K562 (cell line): ENCODE measurements around the gene PDE3A. TPM values are rescaled to one million over a fixed set of nuclear protein-coding genes. Genes with fewer than 3 reads are reported as not detected.

ENCODE experiments used
- RFX1 ChIP-seq: fragments of 450-650 bp; IDR thresholded peaks from 2 replicates; pipeline ENCODE4 v1.6.1; 2016; ENCODE audit warnings: mild to moderate bottlenecking, moderate library complexity
- TAF9B ChIP-seq: fragments of 450-650 bp; IDR thresholded peaks from 2 replicates; pipeline ENCODE4 v1.6.1; 2018; ENCODE audit warnings: mild to moderate bottlenecking; ENCODE audit not compliant: partially characterized antibody
- polyA plus RNA-seq, 8 experiments: library from polyadenylated mRNA; depleted of rRNA in 4 of 8; stranded (reverse) in 5 of 8; unstranded in 3 of 8; fragments of >200 nt; fragmentation: Nextera tagmentation in 2 of 8; fragmentation: Illumina TruSeq in 1 of 8; extraction: Ambion mirVana in 2 of 8; extraction: Trizol in 1 of 8; gene quantifications; 2 replicates each; pipeline versions ENCODE4 v1.2.1 to v1.2.3, GENCODE V29; 2011 to 2014; ENCODE audit warnings: inconsistent platforms in 1 of 8, missing spikeins in 1 of 8
- total RNA-seq, 7 experiments: library from RNA; depleted of rRNA in 6 of 7; stranded (reverse); fragments of >200 nt in 6 of 7; fragmentation: Illumina TruSeq in 2 of 7; extraction: Trizol in 2 of 7; gene quantifications; 2 replicates each; pipeline versions ENCODE4 v1.2.1 to v1.2.3, GENCODE V29; 2011 to 2021; ENCODE audit warnings: low replicate concordance in 1 of 7
- TF ChIP-seq, protein P1 (sequence below), 2 experiments: fragments of 450-650 bp; IDR thresholded peaks; 2 replicates each; pipeline ENCODE4 v1.6.1; 2016; ENCODE audit warnings: mild to moderate bottlenecking in 2 of 2, borderline replicate concordance in 1 of 2, low read depth in 1 of 2, moderate library complexity in 1 of 2

Gene PDE3A
- total and polyA plus RNA-seq, 9 of the 15 experiments (the other 6 are each of a cell fraction or from before 2014, with no cell fraction given), result 0.02 TPM; not detected in 8

- TF ChIP-seq, protein P1, sequence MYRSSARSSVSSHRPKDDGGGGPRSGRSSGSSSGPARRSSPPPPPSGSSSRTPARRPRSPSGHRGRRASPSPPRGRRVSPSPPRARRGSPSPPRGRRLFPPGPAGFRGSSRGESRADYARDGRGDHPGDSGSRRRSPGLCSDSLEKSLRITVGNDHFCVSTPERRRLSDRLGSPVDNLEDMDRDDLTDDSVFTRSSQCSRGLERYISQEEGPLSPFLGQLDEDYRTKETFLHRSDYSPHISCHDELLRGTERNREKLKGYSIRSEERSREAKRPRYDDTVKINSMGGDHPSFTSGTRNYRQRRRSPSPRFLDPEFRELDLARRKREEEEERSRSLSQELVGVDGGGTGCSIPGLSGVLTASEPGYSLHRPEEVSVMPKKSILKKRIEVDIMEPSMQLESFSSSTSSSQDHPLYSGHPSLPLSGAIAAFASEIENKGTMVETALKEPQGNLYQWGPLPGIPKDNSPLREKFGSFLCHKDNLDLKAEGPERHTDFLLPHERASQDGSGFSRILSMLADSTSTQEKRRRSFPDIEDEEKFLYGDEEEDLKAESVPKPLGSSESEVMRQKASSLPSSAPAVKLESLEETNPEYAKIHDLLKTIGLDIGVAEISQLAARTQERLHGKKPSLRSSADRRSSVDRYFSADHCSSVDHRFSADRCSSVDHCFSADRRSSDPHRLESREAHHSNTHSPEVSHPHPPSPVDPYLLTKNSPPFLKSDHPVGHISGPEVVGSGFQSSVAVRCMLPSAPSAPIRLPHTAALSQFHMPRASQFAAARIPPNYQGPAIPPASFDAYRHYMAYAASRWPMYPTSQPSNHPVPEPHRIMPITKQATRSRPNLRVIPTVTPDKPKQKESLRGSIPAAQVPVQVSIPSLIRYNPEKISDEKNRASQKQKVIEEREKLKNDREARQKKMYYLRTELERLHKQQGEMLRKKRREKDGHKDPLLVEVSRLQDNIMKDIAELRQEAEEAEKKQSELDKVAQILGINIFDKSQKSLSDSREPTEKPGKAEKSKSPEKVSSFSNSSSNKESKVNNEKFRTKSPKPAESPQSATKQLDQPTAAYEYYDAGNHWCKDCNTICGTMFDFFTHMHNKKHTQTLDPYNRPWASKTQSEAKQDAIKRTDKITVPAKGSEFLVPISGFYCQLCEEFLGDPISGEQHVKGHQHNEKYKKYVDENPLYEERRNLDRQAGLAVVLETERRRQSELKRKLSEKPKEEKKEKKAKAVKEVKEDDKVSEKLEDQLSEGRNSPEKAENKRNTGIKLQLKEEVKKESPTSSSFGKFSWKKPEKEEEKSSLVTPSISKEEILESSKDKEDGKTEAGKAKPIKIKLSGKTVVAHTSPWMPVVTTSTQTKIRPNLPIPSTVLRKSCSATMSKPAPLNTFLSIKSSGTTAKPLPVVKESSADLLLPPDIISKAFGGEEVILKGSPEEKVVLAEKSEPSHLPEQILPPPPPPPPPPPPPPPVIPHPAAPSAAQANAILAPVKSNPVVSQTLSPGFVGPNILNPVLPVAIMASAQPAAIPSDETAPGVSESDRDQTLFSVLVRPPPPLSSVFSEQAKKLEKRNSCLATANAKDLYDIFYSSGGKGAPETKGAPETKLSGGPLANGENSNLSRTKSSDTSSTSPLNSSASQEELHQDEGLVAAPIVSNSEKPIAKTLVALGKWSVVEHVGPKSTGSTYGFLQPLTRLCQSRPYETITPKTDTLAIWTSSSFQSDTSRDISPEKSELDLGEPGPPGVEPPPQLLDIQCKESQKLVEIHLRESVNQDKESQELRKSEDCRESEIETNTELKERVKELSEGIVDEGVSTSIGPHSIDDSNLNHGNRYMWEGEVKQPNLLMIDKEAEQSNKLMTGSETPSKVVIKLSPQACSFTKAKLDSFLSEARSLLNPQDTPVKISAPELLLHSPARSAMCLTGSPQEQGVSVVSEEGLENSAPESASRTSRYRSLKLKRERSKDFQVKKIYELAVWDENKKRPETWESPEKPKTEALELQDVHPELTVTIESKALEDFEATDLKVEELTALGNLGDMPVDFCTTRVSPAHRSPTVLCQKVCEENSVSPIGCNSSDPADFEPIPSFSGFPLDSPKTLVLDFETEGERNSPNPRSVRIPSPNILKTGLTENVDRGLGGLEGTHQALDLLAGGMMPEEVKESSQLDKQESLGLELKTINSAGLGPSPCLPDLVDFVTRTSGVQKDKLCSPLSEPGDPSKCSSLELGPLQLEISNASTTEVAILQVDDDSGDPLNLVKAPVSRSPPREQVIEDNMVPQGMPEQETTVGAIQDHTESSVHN (IDR thresholded peaks at IDR 0.05; ENCODE audit: borderline replicate concordance in 1 of 2, low read depth in 1 of 2), result no peak
- TF ChIP-seq TAF9B, result no peak
- no peak for TF ChIP-seq RFX1
Measured at GRCh38 chr12:20492251-20492760, 124.0 kb downstream of the PDE3A start (continued).
